Measurements from ENCODE around the gene TBC1D9. TPM values are rescaled to one million over a fixed set of nuclear protein-coding genes. Genes with fewer than 3 reads are reported as not detected.
A peak's percentile ranks its signal among the peaks of the same experiment; 100 is the strongest.

Gene TBC1D9
- total RNA-seq, 2 donors from 2014 or later = 22.3 to 29.0 TPM

DNA sequence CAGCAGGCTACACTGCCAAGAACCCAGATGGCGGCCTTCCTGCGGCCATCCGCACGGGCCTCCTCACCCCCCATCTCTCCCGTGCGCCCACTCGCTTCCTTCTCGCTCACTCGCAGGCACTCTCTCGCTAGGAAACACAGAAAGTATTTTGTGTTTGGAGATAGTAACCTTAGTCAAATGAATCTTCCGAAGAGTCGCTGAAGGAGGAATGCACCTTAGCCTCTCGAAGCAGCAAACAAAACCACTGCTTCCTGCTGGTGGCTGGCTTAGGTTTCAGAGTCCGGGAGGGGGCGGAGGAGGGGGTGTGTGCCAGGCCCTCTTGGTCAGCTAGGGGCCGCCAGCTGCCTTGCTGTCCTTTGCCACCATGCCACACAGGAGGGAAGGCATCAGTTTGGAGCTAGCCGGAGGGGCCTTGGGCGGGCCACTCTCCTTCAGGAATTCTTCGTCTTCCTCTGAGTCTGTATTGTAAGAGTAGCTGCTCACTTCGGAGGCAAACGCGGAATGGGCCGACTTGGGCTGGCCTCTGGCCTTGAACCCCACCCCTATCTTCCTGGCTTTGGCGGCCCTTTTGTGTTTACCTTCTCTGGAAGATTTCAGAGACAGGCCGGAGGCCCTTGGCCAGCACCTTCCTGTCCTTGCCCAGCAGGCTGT, 114.3 kb downstream of the TBC1D9 start:
- peaks cover 59% of the 10 kb centered on the region for H3K4me1 Mint-ChIP-seq
- peak; percentile 87 for DNase-seq
- H3K27me3 Mint-ChIP-seq (ENCODE audit: insufficient read depth) = no peaks in the 10 kb centered on the region
- Histone ChIP-seq H3K9me3 (ENCODE audit: control insufficient read depth, low read length) (peaks cover 16% of the 10 kb centered on the region), H3K4me3 (ENCODE audit: low read length) (no peak overlapping the region), H3K9ac (ENCODE audit: extremely low read depth, low read length, poor library complexity, severe bottlenecking) (no peak overlapping the region), H3K4me1 (ENCODE audit: control insufficient read depth, insufficient read depth, low read length) (peaks cover 20% of the 10 kb centered on the region), H3K27ac (ENCODE audit: low read depth, low read length) (no peak overlapping the region), H3K27me3 (ENCODE audit: control insufficient read depth, insufficient read depth, low read length, poor library complexity, severe bottlenecking) (no peaks in the 10 kb centered on the region), H3K36me3 (ENCODE audit: control insufficient read depth, insufficient read depth, low read length) (peaks cover 32% of the 10 kb centered on the region)
- peaks cover 33% of the 10 kb centered on the region for H3K36me3 Mint-ChIP-seq (ENCODE audit: low read depth)
- peak overlapping the region; percentile 88 for H3K27ac Mint-ChIP-seq
- H3K4me3 Mint-ChIP-seq = peak overlapping the region; percentile 34
- TF ChIP-seq, protein P1, sequence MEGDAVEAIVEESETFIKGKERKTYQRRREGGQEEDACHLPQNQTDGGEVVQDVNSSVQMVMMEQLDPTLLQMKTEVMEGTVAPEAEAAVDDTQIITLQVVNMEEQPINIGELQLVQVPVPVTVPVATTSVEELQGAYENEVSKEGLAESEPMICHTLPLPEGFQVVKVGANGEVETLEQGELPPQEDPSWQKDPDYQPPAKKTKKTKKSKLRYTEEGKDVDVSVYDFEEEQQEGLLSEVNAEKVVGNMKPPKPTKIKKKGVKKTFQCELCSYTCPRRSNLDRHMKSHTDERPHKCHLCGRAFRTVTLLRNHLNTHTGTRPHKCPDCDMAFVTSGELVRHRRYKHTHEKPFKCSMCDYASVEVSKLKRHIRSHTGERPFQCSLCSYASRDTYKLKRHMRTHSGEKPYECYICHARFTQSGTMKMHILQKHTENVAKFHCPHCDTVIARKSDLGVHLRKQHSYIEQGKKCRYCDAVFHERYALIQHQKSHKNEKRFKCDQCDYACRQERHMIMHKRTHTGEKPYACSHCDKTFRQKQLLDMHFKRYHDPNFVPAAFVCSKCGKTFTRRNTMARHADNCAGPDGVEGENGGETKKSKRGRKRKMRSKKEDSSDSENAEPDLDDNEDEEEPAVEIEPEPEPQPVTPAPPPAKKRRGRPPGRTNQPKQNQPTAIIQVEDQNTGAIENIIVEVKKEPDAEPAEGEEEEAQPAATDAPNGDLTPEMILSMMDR (conservative IDR thresholded peaks at IDR 0.05) = peak; percentile 58
- 78 to 86% methylated on average over 18 to 25 of the region's 25 CpGs for WGBS, 2 experiments (ENCODE audit: insufficient coverage in 1 of 2, insufficient read length in 1 of 2)
- H3K9me3 Mint-ChIP-seq = no peaks in the 10 kb centered on the region

DNA sequence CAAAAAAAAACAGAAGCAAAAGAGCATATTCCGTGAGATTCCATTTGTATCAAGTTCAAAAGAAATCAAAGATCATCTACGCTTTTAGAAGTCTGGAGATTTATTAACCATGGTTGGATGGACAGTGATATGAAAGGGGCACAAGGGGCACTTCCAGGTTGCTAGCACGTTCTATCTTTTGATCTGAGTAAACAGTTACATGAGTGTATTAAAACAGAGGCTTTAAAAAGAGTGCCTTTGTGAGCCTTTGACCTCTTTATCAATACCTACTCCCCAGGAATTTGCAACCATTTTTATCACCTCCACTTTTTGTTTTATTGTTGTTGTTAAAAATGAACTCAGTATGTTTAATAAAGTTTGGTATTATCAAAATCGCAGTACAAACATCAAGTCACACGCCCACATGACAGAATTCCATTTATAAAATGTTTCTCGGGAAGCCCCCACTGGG, 115.1 kb downstream of the TBC1D9 start:
- Mint-ChIP-seq H3K4me3 (peak overlapping the region; percentile 34), H3K27ac (peak overlapping the region; percentile 88), H3K4me1 (peaks cover 53% of the 10 kb centered on the region), H3K36me3 (ENCODE audit: low read depth) (peaks cover 38% of the 10 kb centered on the region), H3K27me3 (ENCODE audit: insufficient read depth) (no peaks in the 10 kb centered on the region), H3K9me3 (no peaks in the 10 kb centered on the region)
- Histone ChIP-seq H3K27me3 (ENCODE audit: control insufficient read depth, insufficient read depth, low read length, poor library complexity, severe bottlenecking) (no peaks in the 10 kb centered on the region), H3K4me1 (ENCODE audit: control insufficient read depth, insufficient read depth, low read length) (peaks cover 15% of the 10 kb centered on the region), H3K9me3 (ENCODE audit: control insufficient read depth, low read length) (peaks cover 16% of the 10 kb centered on the region), H3K36me3 (ENCODE audit: control insufficient read depth, insufficient read depth, low read length) (peaks cover 35% of the 10 kb centered on the region), H3K9ac (ENCODE audit: extremely low read depth, low read length, poor library complexity, severe bottlenecking) (no peak overlapping the region), H3K4me3 (ENCODE audit: low read length) (peak overlapping the region; percentile 11), H3K27ac (ENCODE audit: low read depth, low read length) (no peak overlapping the region)
- DNase-seq = no peak
- TF ChIP-seq, protein P1 (conservative IDR thresholded peaks at IDR 0.05) = no peak
- 85 to 100% methylated on average over 2 to 6 of the region's 6 CpGs for WGBS, 2 experiments (ENCODE audit: insufficient coverage in 1 of 2, insufficient read length in 1 of 2)

DNA sequence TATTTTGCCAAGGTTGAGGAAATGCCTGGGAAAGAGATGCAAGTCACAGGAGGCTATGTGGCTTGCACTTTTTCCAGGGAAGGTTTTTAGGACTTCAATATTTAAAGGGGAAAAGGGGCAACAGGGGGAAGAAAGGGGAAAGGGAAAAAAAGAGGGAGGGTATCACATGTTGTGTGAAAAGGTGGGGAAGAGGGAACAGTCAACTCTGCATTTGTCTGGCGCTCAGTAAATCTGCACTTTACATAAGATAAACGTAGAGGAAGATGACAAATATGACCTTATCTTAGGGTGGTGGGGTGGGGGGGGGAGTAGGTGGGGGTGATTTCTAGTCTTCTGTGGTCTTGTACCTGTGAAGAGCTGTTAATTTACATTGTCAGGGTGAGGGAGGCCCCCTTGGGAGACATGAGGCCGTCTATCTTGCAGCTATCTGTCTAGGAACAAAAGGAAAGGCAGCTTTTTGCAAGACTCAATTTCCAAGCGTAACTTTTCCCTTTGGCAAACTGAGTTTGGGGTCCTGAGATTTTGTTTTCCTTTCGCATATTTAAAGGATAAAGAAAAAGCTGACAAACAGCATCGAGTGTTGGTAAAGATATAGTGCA, 115.9 kb downstream of the TBC1D9 start:
- no peak overlapping the region for H3K4me3 Mint-ChIP-seq
- H3K36me3 Mint-ChIP-seq (ENCODE audit: low read depth) = peaks cover 33% of the 10 kb centered on the region
- TF ChIP-seq, protein P1 (conservative IDR thresholded peaks at IDR 0.05) = no peak
- H3K27ac Mint-ChIP-seq = peak overlapping the region; percentile 53
- Histone ChIP-seq H3K27ac (ENCODE audit: low read depth, low read length) (no peak overlapping the region), H3K4me3 (ENCODE audit: low read length) (peak overlapping the region; percentile 11), H3K4me1 (ENCODE audit: control insufficient read depth, insufficient read depth, low read length) (peaks cover 14% of the 10 kb centered on the region), H3K9me3 (ENCODE audit: control insufficient read depth, low read length) (peaks cover 16% of the 10 kb centered on the region), H3K36me3 (ENCODE audit: control insufficient read depth, insufficient read depth, low read length) (peaks cover 34% of the 10 kb centered on the region), H3K27me3 (ENCODE audit: control insufficient read depth, insufficient read depth, low read length, poor library complexity, severe bottlenecking) (no peaks in the 10 kb centered on the region), H3K9ac (ENCODE audit: extremely low read depth, low read length, poor library complexity, severe bottlenecking) (no peak overlapping the region)
- no peaks in the 10 kb centered on the region for H3K9me3 Mint-ChIP-seq
- peaks cover 53% of the 10 kb centered on the region for H3K4me1 Mint-ChIP-seq
- no peaks in the 10 kb centered on the region for H3K27me3 Mint-ChIP-seq (ENCODE audit: insufficient read depth)
- WGBS, 2 experiments (ENCODE audit: insufficient coverage in 1 of 2, insufficient read length in 1 of 2) = 42 to 53% methylated on average over 3 to 6 of the region's 6 CpGs
- no peak for DNase-seq

Data from endodermal cell (in vitro differentiated cells).